ENCODE results near the gene DGKZ. TPM values are rescaled to one million over a fixed set of nuclear protein-coding genes. Genes with fewer than 3 reads are reported as not detected.

Gene DGKZ
- total and polyA plus RNA-seq, 2 experiments from 2014 or later, result 21.4 to 62.7 TPM

DNA sequence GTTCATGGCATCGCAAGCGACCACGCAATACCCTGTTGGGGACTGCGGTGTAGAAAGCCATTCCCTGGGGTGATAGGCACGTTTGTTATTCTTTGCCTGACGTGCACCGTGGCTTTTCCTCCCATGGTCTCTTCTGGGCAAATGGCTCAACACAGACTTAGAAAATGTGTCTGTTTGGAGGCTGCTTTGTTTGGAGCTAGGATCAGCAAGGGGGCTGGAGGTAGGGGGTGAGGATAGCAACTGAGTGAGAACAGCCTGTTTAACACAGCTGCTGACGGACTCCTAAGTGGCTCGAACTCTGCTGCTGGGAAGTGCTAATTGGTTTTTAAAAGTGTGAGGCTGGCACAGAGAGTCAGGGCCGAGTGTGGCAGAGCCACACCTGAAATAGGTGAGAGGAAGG, 60.4 kb downstream of the DGKZ start:
- no peaks in the 10 kb centered on the region for H3K9me2 ChIP-seq (ENCODE audit: insufficient read depth)
- H3K4me1 ChIP-seq (ENCODE audit: insufficient read depth), result peaks cover 10% of the 10 kb centered on the region
- H2AFZ ChIP-seq, result no peak overlapping the region
- H3K4me3 ChIP-seq, result no peak overlapping the region
- no peaks in the 10 kb centered on the region; the same call in 1 of the 2 replicates for H3K36me3 ChIP-seq (ENCODE audit: low read depth)
- DNase-seq, result no peak
- H3F3A ChIP-seq (ENCODE audit: insufficient read depth), result no peaks in the 10 kb centered on the region
- no peak for TF ChIP-seq EZH2phosphoT487 (IDR thresholded peaks at IDR 0.05; ENCODE audit: insufficient read depth, low read depth)
- no peak for TF ChIP-seq EZH2 (IDR thresholded peaks at IDR 0.05; ENCODE audit: insufficient read depth, poor library complexity, severe bottlenecking)
- H3K27ac ChIP-seq, result no peak overlapping the region
- WGBS, 2 experiments (ENCODE audit: low coverage in 1 of 2, low lambda C conversion rate in 2 of 2, missing lambda C conversion rate in 2 of 2), result 67 to 72% methylated on average over 10 of the region's 10 CpGs
- no peaks in the 10 kb centered on the region for H4K20me1 ChIP-seq (ENCODE audit: insufficient read depth)
- in situ Hi-C loops (cut with MboI), result no loop called here
- H3K9ac ChIP-seq, result no peak overlapping the region
- no peaks in the 10 kb centered on the region for H3K9me3 ChIP-seq (ENCODE audit: low read depth)
- H3K27me3 ChIP-seq (replicated peaks; ENCODE audit: insufficient read depth), result no peaks in the 10 kb centered on the region
- no peak overlapping the region for H3K4me2 ChIP-seq (ENCODE audit: unreplicated experiment)
- H3K79me2 ChIP-seq (ENCODE audit: insufficient read depth), result no peaks in the 10 kb centered on the region

DNA sequence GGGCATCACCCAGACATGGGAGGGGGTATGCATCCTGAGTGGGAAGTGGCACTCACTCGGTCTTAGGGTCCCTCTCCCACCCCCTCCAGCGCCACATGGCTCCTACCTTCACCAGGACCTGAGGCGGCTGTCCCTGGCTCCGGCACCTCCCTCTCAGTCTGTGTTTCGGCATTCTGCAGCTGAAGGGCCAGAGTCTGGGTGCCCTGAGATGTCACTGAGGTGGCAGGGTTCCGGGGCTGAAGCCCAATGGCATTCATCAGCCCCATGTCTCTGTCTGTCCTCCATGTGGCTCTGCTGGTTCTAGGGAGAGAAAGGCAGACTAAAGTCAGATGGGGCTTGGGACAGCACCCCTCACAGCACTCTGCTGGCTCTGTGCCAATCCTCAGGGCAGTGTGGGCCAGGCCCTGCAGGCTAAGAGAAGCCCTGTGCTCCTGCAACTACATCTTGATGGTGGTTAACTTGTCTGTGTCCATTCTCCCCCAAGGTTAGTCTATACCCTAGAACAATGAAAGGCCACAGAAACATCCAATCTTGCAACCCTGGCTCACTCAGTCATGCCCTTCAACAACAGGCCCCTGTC, 61.2 kb downstream of the DGKZ start:
- Histone ChIP-seq H4K20me1 (ENCODE audit: insufficient read depth) (no peaks in the 10 kb centered on the region), H3K9me2 (ENCODE audit: insufficient read depth) (no peaks in the 10 kb centered on the region), H3K9ac (no peak overlapping the region), H3K4me2 (ENCODE audit: unreplicated experiment) (no peak overlapping the region), H3K9me3 (ENCODE audit: low read depth) (no peaks in the 10 kb centered on the region), H3K27me3 (replicated peaks; ENCODE audit: insufficient read depth) (no peaks in the 10 kb centered on the region), H2AFZ (no peak overlapping the region), H3K36me3 (ENCODE audit: low read depth) (no peaks in the 10 kb centered on the region; the same call in 1 of the 2 replicates), H3K79me2 (ENCODE audit: insufficient read depth) (no peaks in the 10 kb centered on the region), H3K4me1 (ENCODE audit: insufficient read depth) (peaks cover 10% of the 10 kb centered on the region), H3K4me3 (no peak overlapping the region), H3F3A (ENCODE audit: insufficient read depth) (no peaks in the 10 kb centered on the region), H3K27ac (no peak overlapping the region)
- no peak for DNase-seq
- in situ Hi-C loops (cut with MboI), result no loop called here
- TF ChIP-seq EZH2 (IDR thresholded peaks at IDR 0.05; ENCODE audit: insufficient read depth, poor library complexity, severe bottlenecking) (no peak), EZH2phosphoT487 (IDR thresholded peaks at IDR 0.05; ENCODE audit: insufficient read depth, low read depth) (no peak)
- whole genome bisulfite sequencing, 2 experiments (ENCODE audit: low coverage in 1 of 2, low lambda C conversion rate in 2 of 2, missing lambda C conversion rate in 2 of 2), result 93 to 95% methylated on average over 6 of the region's 6 CpGs

DNA sequence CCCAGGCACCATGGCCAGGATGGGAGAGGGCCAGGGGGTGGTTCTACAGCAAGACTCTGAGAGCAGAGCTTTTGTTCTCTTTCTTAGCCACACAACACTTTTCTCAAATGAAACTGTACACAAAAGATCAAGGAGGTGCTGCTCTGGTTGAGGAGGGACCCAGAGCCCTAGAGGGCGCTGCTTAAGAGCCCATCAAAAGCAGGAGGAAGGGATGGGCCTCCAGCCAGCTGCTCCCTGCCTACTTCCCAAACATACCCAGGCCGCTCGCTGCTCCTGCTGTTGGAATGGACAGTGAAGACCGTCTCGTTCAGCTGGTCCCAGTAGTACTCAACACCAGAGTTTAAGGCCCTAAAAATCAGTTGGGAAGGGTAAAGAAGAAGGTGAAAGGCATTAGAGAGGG, 62.8 kb downstream of the DGKZ start:
- no peak for DNase-seq
- peaks cover 2% of the 10 kb centered on the region; the same call in 1 of the 2 replicates for H3K4me1 ChIP-seq (ENCODE audit: insufficient read depth)

DNA sequence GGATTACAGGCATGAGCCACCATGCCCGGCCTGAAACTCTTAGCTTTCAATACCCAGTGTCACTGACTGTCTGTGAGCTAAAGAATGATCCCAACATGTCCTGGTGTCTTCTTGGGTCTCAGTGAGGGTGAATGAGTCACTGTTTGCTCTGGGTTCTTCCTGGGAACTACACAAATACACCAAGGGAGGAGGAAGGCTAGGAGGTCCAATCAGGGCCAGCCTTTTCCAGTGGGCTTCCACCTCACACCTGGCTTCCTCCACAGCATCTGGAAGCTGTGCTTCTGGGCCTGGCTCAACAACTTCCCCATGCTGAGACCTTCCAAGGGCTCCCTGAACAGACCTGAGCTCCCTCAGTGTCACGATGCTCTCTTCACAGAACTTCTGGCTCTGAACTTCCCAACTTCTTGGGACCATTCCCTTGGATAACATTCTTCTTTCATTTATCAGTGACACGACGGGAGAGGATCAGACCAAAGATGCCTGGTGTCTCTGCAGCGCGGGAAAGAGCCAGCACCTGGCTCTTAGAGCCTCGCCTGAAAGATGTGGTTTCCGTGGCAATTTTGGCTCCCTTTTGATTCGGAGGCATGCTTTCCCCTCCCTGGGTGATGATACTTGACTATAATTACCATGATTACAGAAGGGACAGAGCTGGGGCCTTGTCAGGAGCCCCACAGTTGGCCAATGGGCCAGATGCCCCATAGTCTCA, 66.7 kb downstream of the DGKZ start:
- 94 to 95% methylated on average over 9 of the region's 9 CpGs for WGBS, 2 experiments (ENCODE audit: low coverage in 1 of 2, low lambda C conversion rate in 2 of 2, missing lambda C conversion rate in 2 of 2)
- Histone ChIP-seq H3K4me3 (no peak overlapping the region), H3K27me3 (replicated peaks; ENCODE audit: insufficient read depth) (no peaks in the 10 kb centered on the region), H3K79me2 (ENCODE audit: insufficient read depth) (no peaks in the 10 kb centered on the region), H3K9me3 (ENCODE audit: low read depth) (no peaks in the 10 kb centered on the region), H3K4me2 (ENCODE audit: unreplicated experiment) (no peak overlapping the region), H3F3A (ENCODE audit: insufficient read depth) (no peaks in the 10 kb centered on the region), H3K36me3 (ENCODE audit: low read depth) (peaks cover 5% of the 10 kb centered on the region; the same call in 1 of the 2 replicates), H3K9ac (no peak overlapping the region), H3K9me2 (ENCODE audit: insufficient read depth) (no peaks in the 10 kb centered on the region), H3K4me1 (ENCODE audit: insufficient read depth) (no peaks in the 10 kb centered on the region), H3K27ac (no peak overlapping the region), H4K20me1 (ENCODE audit: insufficient read depth) (no peaks in the 10 kb centered on the region), H2AFZ (no peak overlapping the region)
- in situ Hi-C loops (cut with MboI), result no loop called here
- no peak for TF ChIP-seq EZH2phosphoT487 (IDR thresholded peaks at IDR 0.05; ENCODE audit: insufficient read depth, low read depth)
- no peak for TF ChIP-seq EZH2 (IDR thresholded peaks at IDR 0.05; ENCODE audit: insufficient read depth, poor library complexity, severe bottlenecking)
- DNase-seq, result no peak

More for the DNA sequence above, 62.8 kb downstream of the DGKZ start:
- H3K9ac ChIP-seq, result no peak overlapping the region
- H3F3A ChIP-seq (ENCODE audit: insufficient read depth), result no peaks in the 10 kb centered on the region
- H3K27ac ChIP-seq, result no peak overlapping the region
- in situ Hi-C loops (cut with MboI), result no loop called here
- no peak for TF ChIP-seq EZH2phosphoT487 (IDR thresholded peaks at IDR 0.05; ENCODE audit: insufficient read depth, low read depth)
- no peak for TF ChIP-seq EZH2 (IDR thresholded peaks at IDR 0.05; ENCODE audit: insufficient read depth, poor library complexity, severe bottlenecking)
- H2AFZ ChIP-seq, result no peak overlapping the region
- no peaks in the 10 kb centered on the region for H3K79me2 ChIP-seq (ENCODE audit: insufficient read depth)
- no peaks in the 10 kb centered on the region for H3K27me3 ChIP-seq (replicated peaks; ENCODE audit: insufficient read depth)
- no peaks in the 10 kb centered on the region for H4K20me1 ChIP-seq (ENCODE audit: insufficient read depth)
- no peak overlapping the region for H3K4me2 ChIP-seq (ENCODE audit: unreplicated experiment)
- no peaks in the 10 kb centered on the region for H3K9me2 ChIP-seq (ENCODE audit: insufficient read depth)
- no peaks in the 10 kb centered on the region for H3K9me3 ChIP-seq (ENCODE audit: low read depth)
- no peak overlapping the region for H3K4me3 ChIP-seq
- 73 to 77% methylated on average over 5 of the region's 5 CpGs for WGBS, 2 experiments (ENCODE audit: low coverage in 1 of 2, low lambda C conversion rate in 2 of 2, missing lambda C conversion rate in 2 of 2)
- no peaks in the 10 kb centered on the region; the same call in 1 of the 2 replicates for H3K36me3 ChIP-seq (ENCODE audit: low read depth)

Data from GM23248 (cell line).